ENCODE measurements around the gene RAD51B. TPM values are rescaled to one million over a fixed set of nuclear protein-coding genes. Genes with fewer than 3 reads are reported as not detected.
A peak's percentile ranks its signal among the peaks of the same experiment; 100 is the strongest.

RAD51B gene
- total RNA-seq, 2 donors from 2014 or later = 9.3 to 12.1 TPM

DNA sequence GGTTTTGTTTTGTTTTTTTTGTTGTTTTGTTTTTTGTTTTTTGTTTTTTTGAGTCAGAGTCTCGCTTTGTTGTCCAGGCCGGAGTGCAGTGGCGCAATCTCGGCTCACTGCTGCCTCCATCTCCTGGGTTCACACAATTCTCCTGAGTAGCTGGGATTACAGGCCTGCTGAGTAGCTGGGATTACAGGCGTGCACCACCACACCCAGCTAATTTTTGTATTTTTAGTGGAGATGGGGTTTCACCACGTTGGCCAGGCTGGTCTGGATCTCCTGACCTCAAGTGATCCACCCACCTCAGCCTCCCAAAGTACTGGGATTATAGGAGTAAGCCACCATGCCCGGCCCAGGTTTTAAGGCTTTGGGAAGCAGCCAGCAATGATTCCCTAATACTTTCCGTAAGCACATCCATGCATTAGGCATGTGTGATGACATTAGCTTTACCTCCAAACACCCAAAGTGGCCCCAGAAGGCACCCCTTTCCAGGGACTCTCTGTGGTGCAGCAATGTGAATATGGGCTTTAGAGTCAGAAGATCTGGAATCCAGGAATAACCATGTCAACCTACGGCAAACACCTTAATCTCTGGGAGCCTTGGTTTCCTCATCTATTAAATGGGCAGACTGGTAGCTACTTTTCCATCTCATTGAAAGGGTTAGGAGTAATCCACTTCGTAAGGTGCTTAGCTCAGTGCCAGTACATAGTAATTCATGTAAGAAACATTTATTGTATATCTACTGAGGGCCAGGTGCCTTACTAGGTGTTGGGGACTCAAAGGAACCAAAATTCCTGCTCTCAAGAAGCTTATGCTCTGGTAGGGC lies 820.4 kb downstream of the RAD51B start:
- TF ChIP-seq CTCF (IDR thresholded peaks at IDR 0.05) = no peak
- no peak for DNase-seq (ENCODE audit: low spot score)

DNA sequence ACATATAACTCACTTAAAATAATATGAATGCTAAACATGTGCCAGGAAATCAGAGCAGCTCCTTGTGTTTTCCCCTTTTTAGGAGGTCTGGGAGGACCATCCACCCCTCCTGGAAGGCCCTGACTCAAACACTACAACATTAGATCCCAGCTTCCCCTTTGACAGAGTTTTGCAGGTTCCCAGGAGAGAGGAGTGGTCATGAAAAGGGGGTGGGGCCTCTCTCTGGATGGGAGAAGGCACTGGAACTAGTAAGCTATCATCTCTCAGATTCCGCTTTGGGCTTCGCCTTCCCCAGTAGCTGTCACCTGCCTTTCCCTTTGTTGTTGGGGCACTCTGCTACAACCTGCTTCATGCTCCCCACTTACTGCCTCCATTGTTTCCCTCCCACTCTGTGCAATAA lies 824.1 kb downstream of the RAD51B start:
- peaks cover 3% of the 10 kb centered on the region for H3K9me3 ChIP-seq
- DNase-seq (ENCODE audit: low spot score) = no peak
- H3K27me3 ChIP-seq (replicated peaks; ENCODE audit: insufficient read depth) = no peaks in the 10 kb centered on the region
- peaks cover 14 to 29% of the 10 kb centered on the region in 2 donors for H3K4me1 ChIP-seq (ENCODE audit: control insufficient read depth in 1 of 2, low read depth in 2 of 2)
- no peak for TF ChIP-seq CTCF (IDR thresholded peaks at IDR 0.05)
- no peaks in the 10 kb centered on the region for H3K36me3 ChIP-seq
- H3K4me3 ChIP-seq = no peak overlapping the region
- no peak for ATAC-seq (ENCODE audit: insufficient number of reproducible peaks, low FRiP score, low read depth)
- H3K27ac ChIP-seq = no peak overlapping the region

More for the DNA sequence above, 820.4 kb downstream of the RAD51B start:
- H3K4me1 ChIP-seq (ENCODE audit: control insufficient read depth in 1 of 2, low read depth in 2 of 2) = peaks cover 18 to 28% of the 10 kb centered on the region in 2 donors
- ATAC-seq (ENCODE audit: insufficient number of reproducible peaks, low FRiP score, low read depth) = no peak
- H3K27me3 ChIP-seq (replicated peaks; ENCODE audit: insufficient read depth) = no peaks in the 10 kb centered on the region
- H3K36me3 ChIP-seq = no peaks in the 10 kb centered on the region
- H3K27ac ChIP-seq = peak overlapping the region; percentile 21 to 37
- H3K4me3 ChIP-seq = no peak overlapping the region
- peaks cover 3% of the 10 kb centered on the region for H3K9me3 ChIP-seq

GRCh38 chr14:68644101-68644500 lies 824.5 kb downstream of the RAD51B start:
- H3K4me1 ChIP-seq (ENCODE audit: control insufficient read depth in 1 of 2, low read depth in 2 of 2) = peaks cover 10 to 25% of the 10 kb centered on the region in 2 donors
- H3K4me3 ChIP-seq = no peak overlapping the region
- no peak overlapping the region for H3K27ac ChIP-seq
- H3K36me3 ChIP-seq = no peaks in the 10 kb centered on the region
- DNase-seq (ENCODE audit: low spot score) = no peak
- peaks cover 3% of the 10 kb centered on the region for H3K9me3 ChIP-seq
- no peak for TF ChIP-seq CTCF (IDR thresholded peaks at IDR 0.05)
- no peak for ATAC-seq (ENCODE audit: insufficient number of reproducible peaks, low FRiP score, low read depth)
- H3K27me3 ChIP-seq (replicated peaks; ENCODE audit: insufficient read depth) = no peaks in the 10 kb centered on the region

GRCh38 chr14:68645371-68645770 lies 825.8 kb downstream of the RAD51B start:
- Histone ChIP-seq H3K4me3 (no peak overlapping the region), H3K27ac (no peak overlapping the region)
- no peak for ATAC-seq (ENCODE audit: insufficient number of reproducible peaks, low FRiP score, low read depth)

More at GRCh38 chr14:68645371-68645770, 825.8 kb downstream of the RAD51B start:
- no peaks in the 10 kb centered on the region for H3K36me3 ChIP-seq
- DNase-seq (ENCODE audit: low spot score) = no peak
- H3K27me3 ChIP-seq (replicated peaks; ENCODE audit: insufficient read depth) = no peaks in the 10 kb centered on the region
- TF ChIP-seq CTCF (IDR thresholded peaks at IDR 0.05) = no peak
- peaks cover 5 to 16% of the 10 kb centered on the region in 2 donors for H3K4me1 ChIP-seq (ENCODE audit: control insufficient read depth in 1 of 2, low read depth in 2 of 2)
- H3K9me3 ChIP-seq = peaks cover 3% of the 10 kb centered on the region

Measured in thoracic aorta (tissue), 2 donors.